ENCODE measurements around the gene RTN1.

GRCh38 chr14:59705245-59705644 is 165.3 kb downstream of the RTN1 start:
- TF ChIP-seq CTCF (IDR thresholded peaks at IDR 0.05) = no peak
- no peak for TF ChIP-seq USF2 (CRISPR knock-in tag; IDR thresholded peaks at IDR 0.05)
- no peak for TF ChIP-seq ATF6 (CRISPR knock-in tag; IDR thresholded peaks at IDR 0.05)
- TF ChIP-seq MAX (CRISPR knock-in tag; IDR thresholded peaks at IDR 0.05) = no peak
- no peak for TF ChIP-seq NR2C2 (CRISPR knock-in tag; IDR thresholded peaks at IDR 0.05)
- TF ChIP-seq ZBTB21 (CRISPR knock-in tag; IDR thresholded peaks at IDR 0.05; ENCODE audit: borderline replicate concordance) = no peak
- TF ChIP-seq CREM (CRISPR knock-in tag; IDR thresholded peaks at IDR 0.05) = no peak
- no peak for TF ChIP-seq JUN (CRISPR knock-in tag; IDR thresholded peaks at IDR 0.05)
- no peak for TF ChIP-seq USF1 (CRISPR knock-in tag; IDR thresholded peaks at IDR 0.05)
- no peak for TF ChIP-seq STAT6 (CRISPR knock-in tag; conservative IDR thresholded peaks at IDR 0.05; ENCODE audit: low read depth)

Measured in WTC11 (cell line).